Stimulated activated CD8-positive, alpha-beta memory T cell treated with anti-CD3 and anti-CD28 coated beads, Interleukin-12 subunit alpha, Interleukin-12 subunit beta, amount 100 ng/mL, for 4 hours (primary cell): ENCODE data around the gene EDAR.

Source experiments
- DNase-seq: peaks from one replicate; pipeline ENCODE4 v3.0.0-alpha.2; 2020; ENCODE audit warnings: low read depth

Gene EDAR

GRCh38 chr2:108940156-108940555 lies 48.9 kb downstream of the EDAR start:
- no peak for DNase-seq

DNA sequence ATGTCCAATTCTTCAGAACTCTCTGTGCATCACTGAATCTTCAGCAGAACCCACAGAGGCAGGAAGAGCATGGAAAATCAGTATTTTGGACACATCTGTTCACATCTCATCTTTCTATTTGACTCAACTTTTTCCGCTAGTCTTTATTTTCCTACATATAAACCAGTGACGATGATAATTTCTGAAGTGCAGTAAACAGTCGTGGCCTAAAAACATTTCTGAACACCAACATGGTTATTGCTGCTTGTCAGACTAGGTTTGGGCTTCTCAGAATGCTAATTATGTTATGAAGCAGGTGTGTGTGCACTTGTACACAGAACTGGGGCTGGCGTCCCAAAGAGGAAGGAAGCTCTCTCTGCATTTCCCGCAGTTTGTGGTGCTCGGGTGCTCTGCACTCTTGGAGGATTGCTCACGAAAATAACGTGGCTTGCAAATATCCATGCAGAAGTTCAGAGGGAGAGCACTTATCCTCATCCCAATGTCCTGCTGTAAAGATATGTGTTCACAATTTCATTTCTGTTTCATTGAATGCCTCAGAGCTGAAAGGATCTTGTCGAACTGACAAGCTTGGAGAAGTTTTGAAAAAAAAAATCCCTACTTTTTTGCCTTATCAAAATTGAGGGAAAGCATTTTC lies 50.8 kb downstream of the EDAR start:
- DNase-seq, result no peak

DNA sequence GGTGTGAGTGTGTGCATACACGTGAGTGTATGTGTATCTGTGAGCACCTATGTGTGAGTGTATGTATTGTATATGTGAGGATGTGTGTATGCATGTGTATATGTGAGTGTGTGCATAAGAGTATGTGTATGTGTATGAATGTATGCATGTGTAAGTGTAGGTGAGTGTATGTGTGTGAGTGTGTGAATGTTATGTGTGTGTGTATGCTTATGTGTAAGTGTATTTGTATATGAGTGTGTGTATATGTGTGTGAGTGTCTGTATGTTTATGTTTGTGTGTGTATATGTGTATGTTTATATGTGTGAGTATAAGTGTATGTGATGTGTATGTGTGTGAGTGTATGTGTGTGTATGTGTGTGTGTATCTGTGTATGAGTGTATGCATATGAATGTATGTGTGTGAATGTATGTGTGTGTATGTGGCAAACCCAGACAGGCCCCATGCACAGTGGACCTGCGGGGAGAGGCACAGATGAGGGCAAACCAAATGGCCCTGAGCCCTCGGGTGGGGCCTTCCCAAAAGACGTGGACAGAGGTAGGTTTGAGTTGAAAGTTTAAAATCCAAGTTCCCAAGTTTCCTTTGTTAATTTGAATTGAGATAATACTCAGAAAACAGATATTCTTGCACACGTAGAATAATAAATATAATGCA lies 51.5 kb downstream of the EDAR start:
- no peak for DNase-seq

DNA sequence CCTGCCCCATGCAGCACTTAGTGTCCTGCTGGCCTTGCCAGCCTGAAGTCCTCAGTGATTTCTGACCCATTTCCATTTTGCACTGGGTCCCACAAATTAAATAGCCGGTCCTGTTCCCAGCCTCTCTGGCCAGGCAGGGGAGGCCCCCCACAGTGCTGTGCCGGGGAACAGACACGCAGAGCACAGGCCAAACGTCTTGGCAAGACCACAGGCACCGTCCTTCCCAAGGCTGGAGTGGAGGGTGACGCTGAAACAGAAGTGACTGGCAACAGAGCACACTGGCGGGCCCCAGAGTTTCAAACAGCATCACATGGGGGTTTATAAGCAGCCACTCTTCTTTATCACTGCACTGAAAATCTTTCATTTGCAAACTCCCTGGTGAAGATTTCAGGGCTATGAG lies 52.2 kb downstream of the EDAR start:
- no peak for DNase-seq

GRCh38 chr2:108936076-108936864 lies 52.8 kb downstream of the EDAR start:
- no peak for DNase-seq

DNA sequence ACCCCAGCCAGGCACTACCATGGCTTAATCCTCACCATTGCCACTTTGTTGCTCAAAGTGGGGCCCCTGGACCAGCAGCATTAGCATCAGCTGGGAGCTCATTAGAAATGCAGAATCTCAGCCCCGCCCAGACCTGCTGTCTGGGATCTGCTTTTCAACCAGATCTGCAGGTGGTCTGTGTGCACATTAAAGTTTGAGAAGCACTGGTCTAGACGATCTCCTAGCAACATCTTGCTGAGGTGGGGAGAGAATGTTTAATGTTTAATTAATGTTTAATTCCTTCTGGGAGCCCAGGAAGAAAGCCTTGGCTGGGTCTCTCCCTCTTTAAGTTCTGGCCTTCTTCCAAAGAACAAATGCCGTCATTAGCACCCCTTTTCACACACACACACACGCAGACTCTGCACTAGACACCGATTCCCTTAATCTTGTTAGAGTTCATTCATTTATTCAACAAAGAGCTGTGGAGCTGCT lies 53.7 kb downstream of the EDAR start:
- no peak for DNase-seq

DNA sequence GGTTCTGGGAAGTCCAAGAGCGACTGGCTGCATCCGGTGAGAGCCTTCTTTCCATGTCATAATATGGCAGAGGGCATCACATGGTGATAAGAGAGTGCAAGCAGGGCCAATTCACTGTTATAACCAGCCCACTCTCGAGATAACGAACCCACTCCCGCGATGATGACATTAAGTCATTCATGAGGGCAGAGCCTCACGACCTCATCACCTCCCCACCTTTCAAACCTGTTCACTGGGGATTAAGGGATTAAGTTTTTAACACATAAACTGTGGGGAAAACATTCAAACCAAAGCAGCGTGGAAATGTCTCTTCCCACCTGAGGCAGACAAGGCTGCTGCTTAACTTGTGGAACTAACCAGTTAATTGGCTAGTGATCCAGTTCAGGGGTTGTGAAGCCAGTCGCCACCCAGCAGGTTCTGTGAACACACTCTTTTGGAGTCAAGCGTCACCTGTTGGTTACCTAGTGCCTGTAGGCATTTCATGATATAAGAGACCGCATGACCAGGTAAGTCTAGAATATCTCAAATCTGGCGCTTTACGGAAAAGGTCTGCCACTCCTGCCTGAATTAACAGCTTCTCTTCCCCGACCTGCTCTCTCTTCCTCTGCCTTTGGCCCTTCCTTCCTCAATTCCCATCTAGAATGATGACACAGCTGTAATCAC lies 54.3 kb downstream of the EDAR start:
- DNase-seq, result no peak

- DNase-seq, result no peak
Measured at GRCh38 chr2:108934151-108934550, 54.9 kb downstream of the EDAR start.

- no peak for DNase-seq
Measured at GRCh38 chr2:108933691-108934117, 55.3 kb downstream of the EDAR start.

DNA sequence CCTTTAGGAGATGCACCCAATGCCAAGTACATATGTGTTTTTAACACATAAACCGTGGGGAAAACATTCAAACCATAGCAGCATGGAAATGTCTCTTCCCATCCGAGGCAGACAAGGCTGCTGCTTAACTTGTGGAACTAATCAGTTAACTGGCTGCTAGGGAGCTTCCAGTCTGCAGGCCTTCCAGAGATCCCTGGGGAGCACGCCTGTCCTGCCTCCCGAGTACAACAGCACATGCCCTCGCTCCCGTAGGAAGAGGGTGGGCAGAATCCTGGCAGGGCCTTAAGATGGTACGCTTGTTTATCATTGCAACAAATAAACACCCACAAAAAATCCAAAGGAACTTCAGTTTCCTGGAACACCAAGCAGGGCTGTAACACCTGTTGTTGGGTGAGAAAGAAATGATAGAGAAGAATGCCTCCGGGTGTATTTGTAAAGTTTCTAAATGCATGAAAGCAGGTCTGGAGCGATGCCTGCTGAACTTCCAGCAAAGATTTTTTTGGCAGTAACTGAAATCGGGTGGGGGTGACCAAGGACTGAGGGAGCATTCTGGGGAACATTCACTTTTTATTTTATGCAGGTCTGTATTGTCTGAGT lies 56.2 kb downstream of the EDAR start:
- DNase-seq, result no peak

- no peak for DNase-seq
Measured at GRCh38 chr2:108931372-108931771, 57.6 kb downstream of the EDAR start.

GRCh38 chr2:108929807-108930425 lies 59.1 kb downstream of the EDAR start:
- no peak for DNase-seq

GRCh38 chr2:108928660-108929377 lies 60.2 kb downstream of the EDAR start:
- no peak for DNase-seq

DNA sequence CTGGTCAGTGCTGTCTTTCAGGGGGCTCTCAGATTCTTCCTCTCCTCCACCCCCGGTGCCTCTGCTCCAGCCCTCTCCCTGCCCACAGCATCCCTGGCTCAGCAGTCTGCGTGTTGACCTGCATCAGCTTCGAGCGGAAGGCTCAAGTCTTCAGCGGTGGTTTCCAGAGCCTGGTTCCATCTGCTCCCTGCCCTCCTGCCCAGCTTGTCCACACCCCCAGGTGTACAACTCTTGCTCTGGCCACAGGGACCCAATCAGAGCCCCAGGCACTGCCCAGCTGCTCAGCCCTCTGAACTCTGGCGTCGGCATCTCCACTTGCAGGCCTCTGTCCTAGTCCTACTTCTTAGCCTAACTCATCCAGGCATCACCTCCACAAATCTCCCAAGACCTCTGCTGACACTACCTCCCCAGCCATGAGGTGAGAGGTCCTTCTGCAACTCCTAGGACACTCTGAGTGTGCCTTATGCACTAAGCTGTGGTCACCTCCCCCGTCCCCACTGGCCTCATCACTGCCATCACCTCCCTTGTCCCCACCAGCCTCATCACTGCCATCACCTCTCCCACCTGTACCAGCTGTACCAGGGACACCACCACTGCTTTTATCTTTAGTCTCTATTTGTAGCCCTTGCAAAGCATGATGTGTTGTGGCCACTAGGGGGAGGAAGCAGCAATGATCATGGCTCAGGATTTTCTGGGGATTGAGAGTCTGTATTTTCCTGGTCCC lies 60.9 kb downstream of the EDAR start:
- peak; percentile 2 for DNase-seq

- no peak for DNase-seq
Measured at GRCh38 chr2:108927405-108927804, 61.6 kb downstream of the EDAR start.

DNA sequence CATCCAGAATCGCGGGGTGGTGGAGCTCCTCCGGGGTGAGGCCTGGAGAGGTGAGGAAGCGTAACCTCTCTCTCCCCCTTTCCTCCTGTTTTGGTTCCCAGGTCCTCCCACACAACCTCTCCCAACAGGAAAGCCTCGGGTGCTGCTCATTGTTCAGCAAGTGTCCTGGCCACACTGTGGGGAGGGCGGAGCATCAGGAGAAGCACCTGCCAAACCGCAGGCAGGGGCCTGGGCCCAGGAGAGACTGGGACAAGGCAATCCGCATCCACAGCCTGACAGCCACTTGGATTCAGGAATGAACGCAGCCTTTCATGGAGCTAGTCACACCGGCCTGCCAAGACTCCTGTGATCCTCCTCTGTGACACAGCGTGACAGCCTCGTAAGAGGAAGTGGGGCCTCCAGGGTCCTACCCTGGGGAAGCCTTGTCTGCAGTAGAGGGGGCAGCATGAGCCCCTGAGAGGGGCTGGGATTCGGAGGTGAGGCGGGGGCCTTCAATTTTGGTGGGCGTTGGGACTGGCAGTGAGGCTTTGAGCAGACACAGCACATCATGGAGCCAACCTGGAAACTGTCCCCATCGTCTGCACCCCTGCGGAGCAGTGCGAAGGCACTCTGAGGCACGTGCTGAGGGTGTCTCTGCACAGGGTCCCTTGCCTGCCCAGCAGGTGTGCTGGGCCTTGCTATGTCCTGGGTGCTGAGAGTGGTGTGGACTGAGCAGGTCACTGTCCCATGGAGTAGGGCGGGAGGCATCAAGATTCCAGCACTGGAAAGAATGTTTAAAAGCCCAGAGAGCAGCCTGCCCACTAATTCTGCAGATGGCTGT lies 62.2 kb downstream of the EDAR start:
- no peak for DNase-seq

DNA sequence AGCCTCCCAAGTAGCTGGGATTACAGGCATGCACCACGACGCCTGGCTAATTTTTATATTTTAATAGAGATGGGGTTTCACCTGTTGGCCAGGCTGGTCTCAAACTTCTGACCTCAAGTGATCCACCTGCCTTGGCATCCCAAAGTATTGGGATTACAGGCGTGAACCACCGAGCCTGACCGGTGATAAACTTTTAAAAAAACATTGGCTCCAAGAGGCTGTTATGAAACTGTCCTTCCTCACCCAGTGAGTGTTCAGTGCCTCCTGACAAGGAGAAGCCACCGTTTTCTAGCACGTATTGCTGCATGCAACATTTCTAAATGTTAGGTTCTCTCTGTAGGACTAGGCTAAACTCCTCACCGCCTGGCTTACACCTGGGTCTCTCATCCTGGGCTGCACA lies 63.3 kb downstream of the EDAR start:
- no peak for DNase-seq

- DNase-seq, result no peak
Measured at GRCh38 chr2:108925286-108925685, 63.7 kb downstream of the EDAR start.

- no peak for DNase-seq
Measured at GRCh38 chr2:108924580-108925251, 64.3 kb downstream of the EDAR start.
